Fibroblast of lung (primary cell): Measurements from ENCODE around the gene BLOC1S3. TPM values are rescaled to one million over a fixed set of nuclear protein-coding genes. Genes with fewer than 3 reads are reported as not detected.
A peak's percentile ranks its signal among the peaks of the same experiment; 100 is the strongest.

Experiments
- DNase-seq, 2 donors: peaks; one replicate each; pipeline versions ENCODE4 v3.0.0 to v3.0.0-alpha.2; 2010; ENCODE audit warnings: low read depth in 2 of 2
- H2AFZ ChIP-seq: 2 replicates; pipeline ENCODE4 v1.5.1; 2012; ENCODE audit warnings: low read length, control low read depth, inconsistent platforms
- H3K27ac ChIP-seq: 2 replicates; pipeline ENCODE4 v1.5.1; 2011; ENCODE audit warnings: low read length, control low read depth; ENCODE audit not compliant: insufficient read depth
- H3K27me3 ChIP-seq: 2 replicates; pipeline ENCODE4 v1.5.1; 2011; ENCODE audit warnings: mild to moderate bottlenecking, low read length; ENCODE audit not compliant: control insufficient read depth, insufficient read depth
- H3K36me3 ChIP-seq: 2 replicates; pipeline ENCODE4 v1.5.1; 2011; ENCODE audit warnings: low read length; ENCODE audit not compliant: control insufficient read depth, insufficient read depth
- H3K4me1 ChIP-seq: 2 replicates; pipeline ENCODE4 v1.5.1; 2011; ENCODE audit warnings: low read length; ENCODE audit not compliant: control insufficient read depth, insufficient read depth; ENCODE audit errors: extremely low read depth
- H3K4me2 ChIP-seq: 2 replicates; pipeline ENCODE4 v1.5.1; 2011; ENCODE audit warnings: low read length, control low read depth; ENCODE audit not compliant: insufficient read depth; ENCODE audit errors: extremely low read depth
- H3K4me3 ChIP-seq, 4 experiments: fragments of 200-600 bp in 1 of 4; sonication (generic) in 1 of 4; replicated peaks in 1 of 4; 2 replicates each; pipeline ENCODE4 v1.5.1; 2011 to 2016; ENCODE audit warnings: low read length in 4 of 4, low read depth in 3 of 4, mild to moderate bottlenecking in 3 of 4, control low read depth in 2 of 4, inconsistent platforms in 1 of 4, mixed read lengths in 1 of 4; ENCODE audit not compliant: insufficient read depth in 1 of 4; ENCODE audit errors: control extremely low read depth in 1 of 4
- H3K79me2 ChIP-seq: 2 replicates; pipeline ENCODE4 v1.5.1; 2012; ENCODE audit warnings: mild to moderate bottlenecking, low read length, inconsistent platforms; ENCODE audit not compliant: control insufficient read depth, insufficient read depth
- H3K9ac ChIP-seq: 2 replicates; pipeline ENCODE4 v1.5.1; 2011; ENCODE audit warnings: mild to moderate bottlenecking, low read length, control low read depth; ENCODE audit not compliant: insufficient read depth
- H3K9me3 ChIP-seq: 2 replicates; pipeline ENCODE4 v1.5.1; 2012; ENCODE audit warnings: low read depth, low read length; ENCODE audit not compliant: control insufficient read depth, insufficient read depth
- H4K20me1 ChIP-seq: 2 replicates; pipeline ENCODE4 v1.5.1; 2011; ENCODE audit warnings: low read length; ENCODE audit not compliant: control insufficient read depth, insufficient read depth; ENCODE audit errors: extremely low read depth
- CTCF ChIP-seq, 2 donors: IDR thresholded peaks in 1 of 2; conservative IDR thresholded peaks in 1 of 2; 1 replicate in 1 of 2; 2 replicates in 1 of 2; pipeline ENCODE4 v1.5.1; 2011 to 2012; ENCODE audit warnings: low read length in 2 of 2, control low read depth in 1 of 2, inconsistent platforms in 1 of 2, low read depth in 1 of 2, mild to moderate bottlenecking in 1 of 2
- EZH2 ChIP-seq: IDR thresholded peaks from 2 replicates; pipeline ENCODE4 v1.5.1; 2012; ENCODE audit warnings: low read length, control low read depth, mild to moderate bottlenecking; ENCODE audit errors: missing control alignments
- polyA minus RNA-seq: library from RNA; depleted of rRNA, polyadenylated mRNA; stranded (reverse); fragments of >200 nt; gene quantifications from 2 replicates; pipeline ENCODE4 v1.2.3, GENCODE V29; 2011; ENCODE audit warnings: low replicate concordance
- polyA plus RNA-seq, 2 donors: library from polyadenylated mRNA; depleted of rRNA in 1 of 2; stranded (reverse) in 1 of 2; unstranded in 1 of 2; fragments of >200 nt; gene quantifications; 2 replicates each; pipeline ENCODE4 v1.2.1, GENCODE V29; 2011 to 2012; ENCODE audit warnings: missing spikeins in 1 of 2
- total RNA-seq: library from RNA; depleted of rRNA; stranded (reverse); fragments of >200 nt; gene quantifications from 2 replicates; pipeline ENCODE4 v1.2.1, GENCODE V29; 2014

The BLOC1S3 gene
- total RNA-seq: 2.6 and 3.8 TPM in 2 replicates
- 5.2 and 5.6 TPM in 2 replicates for polyA plus RNA-seq
- polyA plus RNA-seq (2012): 8.5 and 8.7 TPM in 2 replicates
- 22.3 and 31.5 TPM in 2 replicates for polyA minus RNA-seq

GRCh38 chr19:45178262-45179071 lies at the start of gene BLOC1S3:
Gene BLOC1S3 (plus strand): TSS chr19:45178784. CDS start chr19:45179297, 513 bp downstream.
- H3K27ac ChIP-seq: peak within 1 kb of the TSS; percentile 99
- H4K20me1 ChIP-seq: no peaks in the 10 kb centered on the region
- H3K27me3 ChIP-seq: no peaks in the 10 kb centered on the region
- H3K9ac ChIP-seq: peak within 1 kb of the TSS; percentile 99
- no peaks in the 10 kb centered on the region for H3K9me3 ChIP-seq
- H3K36me3 ChIP-seq: no peaks in the 10 kb centered on the region
- H3K4me2 ChIP-seq: peak within 1 kb of the TSS; percentile 89
- peak in 1 of 2 donors; percentile 34 for TF ChIP-seq CTCF (conservative IDR thresholded peaks at IDR 0.05 in 1 of 2, IDR thresholded peaks at IDR 0.05 in 1 of 2; ENCODE audit: low read depth in 1 of 2, low read length in 2 of 2)
- no peak for TF ChIP-seq EZH2
- peak within 1 kb of the TSS; percentile 95 for H2AFZ ChIP-seq
- H3K79me2 ChIP-seq: peaks cover 11% of the 10 kb centered on the region
- H3K4me3 ChIP-seq: peak within 1 kb of the TSS; percentile 77 to 99 (median 92)
- peak; percentile 100 for DNase-seq
- peaks cover 3% of the 10 kb centered on the region for H3K4me1 ChIP-seq

GRCh38 chr19:45128806-45129205 lies 49.8 kb upstream of the BLOC1S3 start:
- TF ChIP-seq EZH2 (no peak), CTCF (conservative IDR thresholded peaks at IDR 0.05 in 1 of 2, IDR thresholded peaks at IDR 0.05 in 1 of 2; ENCODE audit: low read depth in 1 of 2, low read length in 2 of 2) (no peak)
- no peak for DNase-seq
- no peak overlapping the region for H3K4me2 ChIP-seq
- H3K4me1 ChIP-seq: no peaks in the 10 kb centered on the region
- no peaks in the 10 kb centered on the region for H3K9me3 ChIP-seq
- peaks cover 34% of the 10 kb centered on the region for H3K79me2 ChIP-seq
- H3K27ac ChIP-seq: no peak overlapping the region
- no peak overlapping the region for H2AFZ ChIP-seq
- H4K20me1 ChIP-seq: no peaks in the 10 kb centered on the region
- no peak overlapping the region for H3K4me3 ChIP-seq
- H3K9ac ChIP-seq: no peak overlapping the region
- peaks cover 3% of the 10 kb centered on the region for H3K36me3 ChIP-seq
- H3K27me3 ChIP-seq: no peaks in the 10 kb centered on the region

GRCh38 chr19:45130236-45130635 lies 48.3 kb upstream of the BLOC1S3 start:
- no peaks in the 10 kb centered on the region for H3K9me3 ChIP-seq
- no peak overlapping the region for H3K27ac ChIP-seq
- H3K36me3 ChIP-seq: peaks cover 3% of the 10 kb centered on the region
- peaks cover 29% of the 10 kb centered on the region for H3K79me2 ChIP-seq
- H3K9ac ChIP-seq: no peak overlapping the region
- no peak for DNase-seq
- no peaks in the 10 kb centered on the region for H3K27me3 ChIP-seq
- H4K20me1 ChIP-seq: no peaks in the 10 kb centered on the region
- H3K4me2 ChIP-seq: no peak overlapping the region
- no peaks in the 10 kb centered on the region for H3K4me1 ChIP-seq
- H3K4me3 ChIP-seq: no peak overlapping the region
- H2AFZ ChIP-seq: no peak overlapping the region
- TF ChIP-seq CTCF (conservative IDR thresholded peaks at IDR 0.05 in 1 of 2, IDR thresholded peaks at IDR 0.05 in 1 of 2; ENCODE audit: low read depth in 1 of 2, low read length in 2 of 2) (no peak), EZH2 (no peak)
